ENCODE results near the gene RRP1.

GRCh38 chr21:43834146-43834905 is 44.9 kb downstream of the RRP1 start:
- TF ChIP-seq POLR2AphosphoS5 (IDR thresholded peaks at IDR 0.05; ENCODE audit: low read depth, low read length) (no peak), TAF1 (IDR thresholded peaks at IDR 0.05; ENCODE audit: low read depth, low read length) (no peak)
